ENCODE data around the gene TTYH2.

TTYH2 gene

GRCh38 chr17:74295625-74296547 is 82.5 kb downstream of the TTYH2 start:
- no peak for DNase-seq

GRCh38 chr17:74296548-74296936 is 83.2 kb downstream of the TTYH2 start:
- DNase-seq: no peak

GRCh38 chr17:74297941-74298340 is 84.6 kb downstream of the TTYH2 start:
- DNase-seq: no peak

DNA sequence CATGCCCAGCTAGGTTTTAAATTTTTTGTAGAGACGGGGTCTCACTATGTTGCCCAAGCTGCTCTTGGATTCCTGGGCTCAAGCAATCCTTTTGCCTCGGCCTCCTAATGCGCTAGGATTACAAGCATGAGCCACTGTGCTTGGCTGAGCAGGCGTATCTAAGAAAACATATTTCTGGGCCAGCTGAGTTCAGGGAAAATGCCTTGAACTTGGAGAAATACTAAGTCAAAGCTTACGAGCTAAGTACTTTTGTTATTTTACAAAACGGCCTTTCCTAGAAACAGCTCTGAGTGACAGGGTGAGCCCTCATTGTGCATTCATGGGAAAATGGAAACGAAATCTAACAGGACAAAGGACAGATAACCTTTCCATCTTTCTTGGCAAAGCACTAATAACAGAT is 85.4 kb downstream of the TTYH2 start:
- DNase-seq: no peak

DNA sequence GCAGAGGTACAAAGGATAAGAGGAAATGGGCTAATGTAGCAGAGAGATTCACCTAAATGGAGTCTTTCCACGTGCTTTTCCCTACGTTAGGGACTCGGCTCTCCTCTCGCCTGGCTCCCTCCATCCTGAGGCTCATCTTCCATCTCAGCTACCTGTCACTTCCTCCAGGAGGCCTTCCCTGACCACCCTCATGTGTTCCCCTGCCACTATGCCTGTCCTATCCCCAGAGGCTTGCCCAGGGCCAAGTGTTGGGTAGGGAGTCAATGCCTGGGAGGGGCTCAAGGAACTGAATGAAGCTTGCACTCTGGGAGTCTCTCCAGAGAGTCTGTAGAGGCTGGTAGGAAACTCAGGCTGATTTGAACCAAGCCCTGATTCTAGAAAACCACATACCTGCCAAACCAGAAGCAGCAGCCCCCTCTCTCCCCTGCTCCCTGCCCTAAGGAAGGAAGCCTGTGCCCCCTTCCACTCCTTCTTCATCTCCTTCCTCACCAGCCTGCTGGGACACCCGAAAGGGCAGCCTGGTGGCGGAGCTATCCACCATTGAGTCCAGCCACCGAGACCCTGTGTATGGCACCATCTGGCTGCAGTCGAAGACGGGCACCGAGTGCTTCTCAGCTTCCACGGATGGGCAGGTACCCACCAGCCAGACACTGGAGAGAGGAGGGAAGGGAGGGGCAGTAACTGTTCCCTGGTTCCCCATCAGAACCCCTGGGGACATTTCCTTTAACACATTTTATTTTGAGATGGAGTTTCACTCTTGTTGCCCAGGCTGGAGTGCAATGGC is 86.0 kb downstream of the TTYH2 start:
- DNase-seq: no peak

DNA sequence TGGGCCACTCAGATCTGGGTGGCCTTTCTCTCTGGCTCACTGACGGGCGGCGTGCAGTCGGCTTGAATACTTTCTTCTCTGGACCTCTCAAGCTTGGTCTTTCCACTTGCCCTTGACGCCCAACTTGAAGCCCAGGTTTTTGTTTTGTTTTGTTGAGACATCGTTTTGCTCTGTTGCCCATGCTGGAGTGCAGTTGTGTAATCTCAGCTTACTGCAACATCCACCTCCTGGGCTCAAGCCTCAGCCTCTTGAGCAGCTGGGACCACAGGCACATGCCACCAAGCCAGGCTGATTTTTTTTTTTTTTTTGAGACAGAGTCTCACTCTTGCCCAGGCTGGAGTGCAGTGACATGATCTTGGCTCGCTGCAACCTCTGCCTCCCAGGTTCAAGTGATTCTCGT is 89.9 kb downstream of the TTYH2 start:
- DNase-seq: no peak

- DNase-seq: no peak
These were observed 90.8 kb downstream of the TTYH2 start for GRCh38 chr17:74304184-74304583.

- no peak for DNase-seq
These were observed 92.7 kb downstream of the TTYH2 start for GRCh38 chr17:74305865-74306654.

- no peak for DNase-seq
These were observed 94.8 kb downstream of the TTYH2 start for GRCh38 chr17:74307984-74308773.

DNA sequence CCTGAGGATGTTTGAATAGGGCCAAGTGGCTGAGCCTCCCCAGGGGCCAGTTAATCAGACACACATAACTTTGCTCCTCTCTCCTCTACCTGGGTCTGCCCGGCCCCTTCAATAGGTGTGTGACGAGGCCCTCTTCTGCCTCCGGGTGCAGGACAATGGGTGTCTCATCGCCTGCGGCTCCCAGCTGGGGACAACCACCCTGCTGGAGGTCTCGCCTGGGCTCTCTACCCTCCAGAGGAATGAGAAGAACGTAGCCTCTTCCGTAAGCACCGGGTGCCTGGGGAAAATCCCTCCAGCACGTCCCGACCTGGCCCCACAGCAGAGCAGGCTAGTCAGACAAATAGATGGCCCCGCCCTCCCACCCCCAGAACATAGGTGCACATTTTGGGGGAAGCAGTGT is 96.5 kb downstream of the TTYH2 start:
- no peak for DNase-seq
